ENCODE measurements around the gene SYK. TPM values are rescaled to one million over a fixed set of nuclear protein-coding genes. Genes with fewer than 3 reads are reported as not detected.

SYK gene
- total and polyA plus RNA-seq, 2 donors (not counting 1 experiment from before 2014, with no cell fraction given) = not detected

DNA sequence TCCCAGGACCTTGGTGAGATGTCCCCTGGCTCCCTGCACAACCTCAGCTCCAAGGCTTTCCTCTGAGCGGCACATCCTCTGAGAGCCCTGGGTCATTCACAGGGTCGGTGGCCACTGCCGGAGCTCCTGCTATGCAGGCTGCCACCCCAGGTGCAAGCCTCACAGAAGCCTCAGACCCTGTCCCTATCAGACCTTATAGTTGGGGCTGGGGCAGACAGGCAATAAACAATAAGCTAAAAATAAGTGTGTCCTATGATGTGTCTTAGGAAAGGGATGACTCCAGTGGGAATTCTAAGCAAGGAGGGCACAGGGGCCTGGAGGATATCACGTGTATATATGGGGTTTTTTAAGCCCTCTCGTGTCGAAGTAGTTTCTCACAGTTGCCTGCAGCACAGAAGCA, 91.3 kb downstream of the SYK start:
- no peak overlapping the region for H3K4me3 ChIP-seq (replicated peaks in 1 of 4; ENCODE audit: control extremely low read depth in 1 of 4, insufficient read depth in 1 of 4, low read depth in 3 of 4, low read length in 4 of 4)
- no peaks in the 10 kb centered on the region for H3K9me3 ChIP-seq (ENCODE audit: control insufficient read depth, insufficient read depth, low read depth, low read length)
- no peak for DNase-seq (ENCODE audit: low read depth in 2 of 2)
- no peaks in the 10 kb centered on the region for H3K4me1 ChIP-seq (ENCODE audit: control insufficient read depth, extremely low read depth, insufficient read depth, low read length)
- no peak overlapping the region for H3K4me2 ChIP-seq (ENCODE audit: extremely low read depth, insufficient read depth, low read length)
- no peak overlapping the region for H3K9ac ChIP-seq (ENCODE audit: insufficient read depth, low read length)
- H3K27me3 ChIP-seq (ENCODE audit: control insufficient read depth, insufficient read depth, low read length) = peaks cover 7% of the 10 kb centered on the region
- no peaks in the 10 kb centered on the region for H4K20me1 ChIP-seq (ENCODE audit: control insufficient read depth, extremely low read depth, insufficient read depth, low read length)
- no peak for TF ChIP-seq EZH2 (IDR thresholded peaks at IDR 0.05; ENCODE audit: low read length, missing control alignments)
- TF ChIP-seq, protein P1, sequence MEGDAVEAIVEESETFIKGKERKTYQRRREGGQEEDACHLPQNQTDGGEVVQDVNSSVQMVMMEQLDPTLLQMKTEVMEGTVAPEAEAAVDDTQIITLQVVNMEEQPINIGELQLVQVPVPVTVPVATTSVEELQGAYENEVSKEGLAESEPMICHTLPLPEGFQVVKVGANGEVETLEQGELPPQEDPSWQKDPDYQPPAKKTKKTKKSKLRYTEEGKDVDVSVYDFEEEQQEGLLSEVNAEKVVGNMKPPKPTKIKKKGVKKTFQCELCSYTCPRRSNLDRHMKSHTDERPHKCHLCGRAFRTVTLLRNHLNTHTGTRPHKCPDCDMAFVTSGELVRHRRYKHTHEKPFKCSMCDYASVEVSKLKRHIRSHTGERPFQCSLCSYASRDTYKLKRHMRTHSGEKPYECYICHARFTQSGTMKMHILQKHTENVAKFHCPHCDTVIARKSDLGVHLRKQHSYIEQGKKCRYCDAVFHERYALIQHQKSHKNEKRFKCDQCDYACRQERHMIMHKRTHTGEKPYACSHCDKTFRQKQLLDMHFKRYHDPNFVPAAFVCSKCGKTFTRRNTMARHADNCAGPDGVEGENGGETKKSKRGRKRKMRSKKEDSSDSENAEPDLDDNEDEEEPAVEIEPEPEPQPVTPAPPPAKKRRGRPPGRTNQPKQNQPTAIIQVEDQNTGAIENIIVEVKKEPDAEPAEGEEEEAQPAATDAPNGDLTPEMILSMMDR (conservative IDR thresholded peaks at IDR 0.05 in 1 of 2, IDR thresholded peaks at IDR 0.05 in 1 of 2; ENCODE audit: low read depth in 1 of 2, low read length in 2 of 2) = no peak
- H3K27ac ChIP-seq (ENCODE audit: insufficient read depth, low read length) = no peak overlapping the region
- H3K79me2 ChIP-seq (ENCODE audit: control insufficient read depth, insufficient read depth, low read length) = no peaks in the 10 kb centered on the region
- no peaks in the 10 kb centered on the region for H3K36me3 ChIP-seq (ENCODE audit: control insufficient read depth, insufficient read depth, low read length)
- no peak overlapping the region for H2AFZ ChIP-seq (ENCODE audit: low read length)

DNA sequence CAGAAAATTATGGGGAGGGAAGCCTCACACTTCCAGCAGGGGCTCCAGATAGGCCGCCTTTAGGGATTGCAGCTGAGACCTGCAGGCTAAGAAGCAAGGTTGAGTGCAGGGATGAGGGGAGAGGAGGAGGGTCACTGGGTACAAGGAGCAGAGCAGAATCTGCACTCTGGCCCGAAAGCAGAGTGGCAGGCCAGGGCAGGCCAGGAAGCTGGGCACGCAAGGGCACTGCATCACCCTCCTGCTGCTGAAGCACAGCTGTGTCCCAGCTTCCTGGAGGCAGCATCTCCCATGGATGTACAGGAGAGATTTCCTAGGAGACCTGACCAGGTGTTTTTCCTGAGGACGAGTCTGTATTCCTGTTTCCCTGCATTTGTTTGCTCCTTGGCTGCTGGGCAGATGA, 92.1 kb downstream of the SYK start:
- Histone ChIP-seq H3K36me3 (ENCODE audit: control insufficient read depth, insufficient read depth, low read length) (no peaks in the 10 kb centered on the region), H2AFZ (ENCODE audit: low read length) (no peak overlapping the region), H3K4me2 (ENCODE audit: extremely low read depth, insufficient read depth, low read length) (no peak overlapping the region), H3K27me3 (ENCODE audit: control insufficient read depth, insufficient read depth, low read length) (peaks cover 7% of the 10 kb centered on the region), H3K27ac (ENCODE audit: insufficient read depth, low read length) (no peak overlapping the region), H4K20me1 (ENCODE audit: control insufficient read depth, extremely low read depth, insufficient read depth, low read length) (no peaks in the 10 kb centered on the region), H3K4me1 (ENCODE audit: control insufficient read depth, extremely low read depth, insufficient read depth, low read length) (no peaks in the 10 kb centered on the region), H3K9ac (ENCODE audit: insufficient read depth, low read length) (no peak overlapping the region), H3K9me3 (ENCODE audit: control insufficient read depth, insufficient read depth, low read depth, low read length) (no peaks in the 10 kb centered on the region), H3K79me2 (ENCODE audit: control insufficient read depth, insufficient read depth, low read length) (no peaks in the 10 kb centered on the region), H3K4me3 (replicated peaks in 1 of 4; ENCODE audit: control extremely low read depth in 1 of 4, insufficient read depth in 1 of 4, low read depth in 3 of 4, low read length in 4 of 4) (no peak overlapping the region)
- DNase-seq (ENCODE audit: low read depth in 2 of 2) = no peak
- no peak for TF ChIP-seq EZH2 (IDR thresholded peaks at IDR 0.05; ENCODE audit: low read length, missing control alignments)
- TF ChIP-seq, protein P1 (conservative IDR thresholded peaks at IDR 0.05 in 1 of 2, IDR thresholded peaks at IDR 0.05 in 1 of 2; ENCODE audit: low read depth in 1 of 2, low read length in 2 of 2) = no peak

- Histone ChIP-seq H3K27me3 (ENCODE audit: control insufficient read depth, insufficient read depth, low read length) (peaks cover 7% of the 10 kb centered on the region), H3K4me3 (replicated peaks in 1 of 4; ENCODE audit: control extremely low read depth in 1 of 4, insufficient read depth in 1 of 4, low read depth in 3 of 4, low read length in 4 of 4) (no peak overlapping the region), H4K20me1 (ENCODE audit: control insufficient read depth, extremely low read depth, insufficient read depth, low read length) (no peaks in the 10 kb centered on the region), H3K9ac (ENCODE audit: insufficient read depth, low read length) (no peak overlapping the region), H2AFZ (ENCODE audit: low read length) (no peak overlapping the region), H3K4me2 (ENCODE audit: extremely low read depth, insufficient read depth, low read length) (no peak overlapping the region), H3K36me3 (ENCODE audit: control insufficient read depth, insufficient read depth, low read length) (no peaks in the 10 kb centered on the region), H3K79me2 (ENCODE audit: control insufficient read depth, insufficient read depth, low read length) (no peaks in the 10 kb centered on the region), H3K27ac (ENCODE audit: insufficient read depth, low read length) (no peak overlapping the region), H3K9me3 (ENCODE audit: control insufficient read depth, insufficient read depth, low read depth, low read length) (no peaks in the 10 kb centered on the region), H3K4me1 (ENCODE audit: control insufficient read depth, extremely low read depth, insufficient read depth, low read length) (no peaks in the 10 kb centered on the region)
- TF ChIP-seq, protein P1 (conservative IDR thresholded peaks at IDR 0.05 in 1 of 2, IDR thresholded peaks at IDR 0.05 in 1 of 2; ENCODE audit: low read depth in 1 of 2, low read length in 2 of 2) = peak; percentile 40 to 69
- no peak for TF ChIP-seq EZH2 (IDR thresholded peaks at IDR 0.05; ENCODE audit: low read length, missing control alignments)
- peak in 1 of 2 donors; percentile 14 for DNase-seq (ENCODE audit: low read depth in 2 of 2)
Measured at GRCh38 chr9:90894986-90895687, 93.5 kb downstream of the SYK start.
